Measurements from ENCODE around the gene LRRC18. TPM values are rescaled to one million over a fixed set of nuclear protein-coding genes. Genes with fewer than 3 reads are reported as not detected.

The LRRC18 gene
- total RNA-seq, 4 donors from 2014 or later: not detected

GRCh38 chr10:48958598-48959190 is 19.1 kb upstream of the LRRC18 start:
- no peak overlapping the region for H3K27ac ChIP-seq (replicated peaks in 1 of 4)
- WGBS: 64% methylated on average over 1 of the region's 1 CpG
- no peaks in the 10 kb centered on the region for H3K36me3 ChIP-seq
- TF ChIP-seq POLR2A (IDR thresholded peaks at IDR 0.05; ENCODE audit: low read depth): no peak
- no peak for TF ChIP-seq EP300 (IDR thresholded peaks at IDR 0.05)
- H3K4me1 ChIP-seq: no peaks in the 10 kb centered on the region
- no peaks in the 10 kb centered on the region for H3K9me3 ChIP-seq
- DNase-seq (ENCODE audit: extremely low spot score): no peak
- peaks cover 0 to 5% (median 0%) of the 10 kb centered on the region in 4 donors for H3K27me3 ChIP-seq
- no peak overlapping the region for H3K4me3 ChIP-seq
- intact Hi-C loops (cut with DNase I): no loop called here

GRCh38 chr10:48957361-48958151 is 17.9 kb upstream of the LRRC18 start:
- Histone ChIP-seq H3K9me3 (no peaks in the 10 kb centered on the region), H3K4me1 (no peaks in the 10 kb centered on the region), H3K4me3 (no peak overlapping the region), H3K27ac (replicated peaks in 1 of 4) (no peak overlapping the region), H3K36me3 (no peaks in the 10 kb centered on the region), H3K27me3 (peaks cover 0 to 5% (median 0%) of the 10 kb centered on the region in 4 donors)
- TF ChIP-seq EP300 (IDR thresholded peaks at IDR 0.05) (no peak), POLR2A (IDR thresholded peaks at IDR 0.05; ENCODE audit: low read depth) (no peak)
- 95% methylated on average over 16 of the region's 16 CpGs for WGBS
- DNase-seq (ENCODE audit: extremely low spot score): no peak
- intact Hi-C loops (cut with DNase I): no loop called here

GRCh38 chr10:48951707-48952106 is 12.1 kb upstream of the LRRC18 start:
- 85% methylated on average over 7 of the region's 7 CpGs for WGBS
- no peaks in the 10 kb centered on the region for H3K36me3 ChIP-seq
- no peak overlapping the region for H3K4me3 ChIP-seq
- peaks cover 0 to 8% (median 0%) of the 10 kb centered on the region in 4 donors for H3K4me1 ChIP-seq
- no peaks in the 10 kb centered on the region for H3K9me3 ChIP-seq
- DNase-seq (ENCODE audit: extremely low spot score): no peak
- H3K27me3 ChIP-seq: no peaks in the 10 kb centered on the region
- no peak for TF ChIP-seq CTCF (IDR thresholded peaks at IDR 0.05)
- TF ChIP-seq POLR2A (IDR thresholded peaks at IDR 0.05; ENCODE audit: low read depth): no peak
- no peak for TF ChIP-seq POLR2AphosphoS5 (IDR thresholded peaks at IDR 0.05)
- TF ChIP-seq EP300 (IDR thresholded peaks at IDR 0.05): no peak
- H3K27ac ChIP-seq (replicated peaks in 1 of 4): no peak overlapping the region
- intact Hi-C loops (cut with DNase I): no loop called here

- WGBS: 73% methylated on average over 2 of the region's 2 CpGs
- H3K9me3 ChIP-seq: no peaks in the 10 kb centered on the region
Observed at GRCh38 chr10:48948470-48949037, 8.9 kb upstream of the LRRC18 start.

More at GRCh38 chr10:48948470-48949037, 8.9 kb upstream of the LRRC18 start:
- no peaks in the 10 kb centered on the region for H3K27me3 ChIP-seq
- no peaks in the 10 kb centered on the region for H3K36me3 ChIP-seq
- H3K4me1 ChIP-seq: peaks cover 0 to 8% (median 0%) of the 10 kb centered on the region in 4 donors
- no peak overlapping the region for H3K27ac ChIP-seq (replicated peaks in 1 of 4)
- DNase-seq (ENCODE audit: extremely low spot score): no peak
- no peak for TF ChIP-seq POLR2A (IDR thresholded peaks at IDR 0.05; ENCODE audit: low read depth)
- no peak for TF ChIP-seq CTCF (IDR thresholded peaks at IDR 0.05)
- TF ChIP-seq EP300 (IDR thresholded peaks at IDR 0.05): no peak
- TF ChIP-seq POLR2AphosphoS5 (IDR thresholded peaks at IDR 0.05): no peak
- no peak overlapping the region for H3K4me3 ChIP-seq
- intact Hi-C loops (cut with DNase I): no loop called here
